HCT116 (cell line): ENCODE data around the gene GPX8. TPM values are rescaled to one million over a fixed set of nuclear protein-coding genes. Genes with fewer than 3 reads are reported as not detected.

Experiments used
- ATAC-seq: fragments of 200-7000 bp; cut with Tn5 transposase; 2 replicates; pipeline ENCODE4 v1.9.1; 2020; ENCODE audit warnings: mild to moderate bottlenecking, moderate library complexity
- BruUV-seq: library from RNA; stranded (reverse); fragments of 400-500 nt; replicated peaks from 2 replicates; lab custom pipeline; 2021; lab: Mats Ljungman, UMichigan
- CTCF ChIA-PET: fragments of 300-600 bp; sonication (Branson Sonifier 250); formaldehyde crosslinking; loops from one replicate; lab custom pipeline; 2021; ENCODE audit warnings: antibody characterized with exemption; lab: Charles Lee
- POLR2A ChIA-PET: fragments of 300-600, 350-600 bp; sonication (Branson Sonifier 250); formaldehyde crosslinking; loops from one replicate; lab custom pipeline; 2021; ENCODE audit warnings: antibody characterized with exemption; lab: Charles Lee
- RAD21 ChIA-PET, 2 experiments: fragments of 300-600 bp; sonication (Branson Sonifier 250); formaldehyde crosslinking; loops; one replicate each; lab custom pipeline; 2023; ENCODE audit warnings: low total read pairs in 2 of 2; ENCODE audit not compliant: uncharacterized antibody in 2 of 2, unreplicated experiment in 2 of 2, low non-redundant PET in 1 of 2; lab: Charles Lee
- DNase-seq: peaks from one replicate; pipeline ENCODE4 v3.0.0-alpha.2; 2010; ENCODE audit warnings: low read depth, low spot score
- H2AFZ ChIP-seq: fragments of 200-600 bp; shearing (Covaris generic), sonication (generic); 2 replicates; pipeline ENCODE4 v1.6.1; 2017; ENCODE audit warnings: low read depth, mixed run types, mixed read lengths, antibody characterized with exemption, low read length; ENCODE audit not compliant: poor library complexity, severe bottlenecking
- H3K27ac ChIP-seq: 2 replicates; pipeline ENCODE4 v1.5.1; 2012; ENCODE audit warnings: low read depth, low read length
- H3K27me3 ChIP-seq: fragments of 200-600 bp; sonication (generic); 2 replicates; pipeline ENCODE4 v1.6.1; 2016; ENCODE audit warnings: mixed run types, low read length, mixed read lengths; ENCODE audit not compliant: insufficient read depth
- H3K36me3 ChIP-seq, 2 experiments: fragments of 200-500 bp in 1 of 2; fragments of 200-600 bp in 1 of 2; sonication (Bioruptor generic) in 1 of 2; sonication (generic) in 1 of 2; 2 replicates each; pipeline versions ENCODE4 v1.5.1 to v1.6.1; 2014 to 2016; ENCODE audit warnings: low read length in 2 of 2, inconsistent platforms in 1 of 2, mixed read lengths in 1 of 2, mixed run types in 1 of 2; ENCODE audit not compliant: insufficient read depth in 2 of 2, control insufficient read depth in 1 of 2
- H3K4me1 ChIP-seq, 2 experiments: fragments of 200-600 bp in 1 of 2; sonication (generic) in 1 of 2; 2 replicates each; pipeline versions ENCODE4 v1.5.1 to v1.6.1; 2012 to 2017; ENCODE audit warnings: low read length in 2 of 2, inconsistent platforms in 1 of 2, mild to moderate bottlenecking in 1 of 2, mixed read lengths in 1 of 2, mixed run types in 1 of 2, moderate library complexity in 1 of 2; ENCODE audit not compliant: insufficient read depth in 2 of 2, control insufficient read depth in 1 of 2
- H3K4me2 ChIP-seq: fragments of 200-600 bp; sonication (generic); 2 replicates; pipeline ENCODE4 v1.6.1; 2017; ENCODE audit warnings: mixed run types, low read length, mixed read lengths
- H3K4me3 ChIP-seq, 2 experiments: fragments of 200-600 bp in 1 of 2; sonication (generic) in 1 of 2; replicated peaks in 1 of 2; 2 replicates each; pipeline ENCODE4 v1.5.1; 2011 to 2016; ENCODE audit warnings: low read length in 2 of 2, control low read depth in 1 of 2, low read depth in 1 of 2, mild to moderate bottlenecking in 1 of 2, mixed read lengths in 1 of 2, mixed run types in 1 of 2
- H3K79me2 ChIP-seq: fragments of 200-600 bp; sonication (generic); 2 replicates; pipeline ENCODE4 v1.6.1; 2017; ENCODE audit warnings: mild to moderate bottlenecking, mixed run types, low read length, moderate library complexity, mixed read lengths; ENCODE audit not compliant: insufficient read depth
- H3K9ac ChIP-seq: fragments of 200-600 bp; sonication (generic); 2 replicates; pipeline ENCODE4 v1.6.1; 2016; ENCODE audit warnings: low read length, mixed read lengths
- H3K9me2 ChIP-seq: fragments of 200-600 bp; sonication (generic), shearing (Covaris generic); 2 replicates; pipeline ENCODE4 v1.6.1; 2017; ENCODE audit warnings: mixed run types, mild to moderate bottlenecking, moderate library complexity; ENCODE audit not compliant: insufficient read depth
- H3K9me3 ChIP-seq, 2 experiments: fragments of 200-500 bp in 1 of 2; fragments of 200-600 bp in 1 of 2; sonication (Bioruptor generic) in 1 of 2; sonication (generic) in 1 of 2; 2 replicates each; pipeline ENCODE4 v1.6.1; 2014 to 2017; ENCODE audit warnings: low read length in 2 of 2, mixed read lengths in 2 of 2, inconsistent platforms in 1 of 2, low read depth in 1 of 2, mild to moderate bottlenecking in 1 of 2, mixed run types in 1 of 2, moderate library complexity in 1 of 2; ENCODE audit not compliant: control insufficient read depth in 1 of 2, insufficient read depth in 1 of 2
- H4K20me1 ChIP-seq: fragments of 200-600 bp; sonication (generic), shearing (Covaris generic); 2 replicates; pipeline ENCODE4 v1.6.1; 2017; ENCODE audit warnings: mixed run types, mild to moderate bottlenecking, moderate library complexity; ENCODE audit not compliant: insufficient read depth
- ELF1 ChIP-seq: IDR thresholded peaks from 2 replicates; pipeline ENCODE4 v1.6.1; 2012; ENCODE audit warnings: low read depth, borderline replicate concordance
- EZH2phosphoT487 ChIP-seq: fragments of 200-600 bp; IDR thresholded peaks from 2 replicates; pipeline ENCODE4 v1.6.1; 2018; ENCODE audit warnings: antibody characterized with exemption, borderline replicate concordance
- MAX ChIP-seq: IDR thresholded peaks from 2 replicates; pipeline ENCODE4 v1.6.1; 2012
- POLR2AphosphoS5 ChIP-seq: IDR thresholded peaks from 2 replicates; pipeline ENCODE4 v1.6.1; 2011; ENCODE audit warnings: mild to moderate bottlenecking, low read depth, low read length, moderate library complexity
- RAD21 ChIP-seq: IDR thresholded peaks from 2 replicates; pipeline ENCODE4 v1.6.1; 2012; ENCODE audit warnings: low read depth, mild to moderate bottlenecking
- SRF ChIP-seq: IDR thresholded peaks from 2 replicates; pipeline ENCODE4 v1.6.1; 2012; ENCODE audit warnings: low read depth
- YY1 ChIP-seq: IDR thresholded peaks from 2 replicates; pipeline ENCODE4 v1.6.1; 2011; ENCODE audit warnings: low read length, low read depth, moderate library complexity, mild to moderate bottlenecking; ENCODE audit not compliant: insufficient replicate concordance; ENCODE audit errors: extremely low read depth
- intact Hi-C: fragments of 100-400 bp; cut with micrococcal nuclease; formaldehyde crosslinking; loops from 2 replicates; pipeline ENCODE4 v1.10.0; 2022
- total RNA-seq: library from RNA; stranded (reverse); gene quantifications from one replicate; pipeline ENCODE4 v1.2.1, GENCODE V29; 2021; ENCODE audit not compliant: unreplicated experiment
- TF ChIP-seq, protein P1 (sequence below): IDR thresholded peaks from 2 replicates; pipeline ENCODE4 v1.6.1; 2011; ENCODE audit warnings: mild to moderate bottlenecking, low read length, moderate library complexity; ENCODE audit not compliant: insufficient replicate concordance; ENCODE audit errors: extremely low read depth

The GPX8 gene
- total RNA-seq, 1 experiment from 2014 or later = 36.5 TPM

- no peak overlapping the region for H3K9ac ChIP-seq
- peaks cover 0 to 7% of the 10 kb centered on the region in 2 experiments; a peak in 2 of 4 replicates for H3K4me1 ChIP-seq
- no TSS peak for BruUV-seq
- peaks cover 18% of the 10 kb centered on the region for H3K27me3 ChIP-seq
- H3K27ac ChIP-seq = no peak overlapping the region
- peak overlapping the region; percentile 29 for H3K4me2 ChIP-seq
- no peak overlapping the region for H3K4me3 ChIP-seq
- ATAC-seq = peak; percentile 61
- H3K36me3 ChIP-seq = no peaks in the 10 kb centered on the region
- no peak for TF ChIP-seq MAX
- no peak for TF ChIP-seq EZH2phosphoT487
- no peak for TF ChIP-seq RAD21
- no peak for TF ChIP-seq POLR2AphosphoS5
- TF ChIP-seq ELF1 = no peak
- no peak for TF ChIP-seq SRF
- TF ChIP-seq, protein P1, sequence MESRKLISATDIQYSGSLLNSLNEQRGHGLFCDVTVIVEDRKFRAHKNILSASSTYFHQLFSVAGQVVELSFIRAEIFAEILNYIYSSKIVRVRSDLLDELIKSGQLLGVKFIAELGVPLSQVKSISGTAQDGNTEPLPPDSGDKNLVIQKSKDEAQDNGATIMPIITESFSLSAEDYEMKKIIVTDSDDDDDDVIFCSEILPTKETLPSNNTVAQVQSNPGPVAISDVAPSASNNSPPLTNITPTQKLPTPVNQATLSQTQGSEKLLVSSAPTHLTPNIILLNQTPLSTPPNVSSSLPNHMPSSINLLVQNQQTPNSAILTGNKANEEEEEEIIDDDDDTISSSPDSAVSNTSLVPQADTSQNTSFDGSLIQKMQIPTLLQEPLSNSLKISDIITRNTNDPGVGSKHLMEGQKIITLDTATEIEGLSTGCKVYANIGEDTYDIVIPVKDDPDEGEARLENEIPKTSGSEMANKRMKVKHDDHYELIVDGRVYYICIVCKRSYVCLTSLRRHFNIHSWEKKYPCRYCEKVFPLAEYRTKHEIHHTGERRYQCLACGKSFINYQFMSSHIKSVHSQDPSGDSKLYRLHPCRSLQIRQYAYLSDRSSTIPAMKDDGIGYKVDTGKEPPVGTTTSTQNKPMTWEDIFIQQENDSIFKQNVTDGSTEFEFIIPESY = no peak
- TF ChIP-seq YY1 = no peak
- peak overlapping the region; percentile 97 for H2AFZ ChIP-seq
- ChIA-PET CTCF (interaction anchor here (0.9 to 3.8 kb wide), 9 partner anchors 11 to 245 kb away, joined by 3 to 62 read pairs (median 5); partner anchors contain the start of gene GPX8), RAD21 (interaction anchor here (0.6 to 1.0 kb wide), 4 partner anchors 202 to 629 kb away, joined by 3 read pairs; no protein-coding TSS in a partner anchor), POLR2A (interaction anchor here (0.7 kb wide), 1 partner anchor 240 kb away, joined by 3 read pairs; no protein-coding TSS in a partner anchor)
- H4K20me1 ChIP-seq = no peaks in the 10 kb centered on the region
- H3K9me3 ChIP-seq = no peaks in the 10 kb centered on the region
- intact Hi-C loops = loop anchor here (1.0 to 10.0 kb wide), 4 partner anchors 189 to 901 kb away; partner anchors contain the start of gene SNX18
- no peaks in the 10 kb centered on the region for H3K9me2 ChIP-seq
- DNase-seq = no peak
- no peaks in the 10 kb centered on the region for H3K79me2 ChIP-seq
Observed at GRCh38 chr5:55146080-55146479, 13.9 kb upstream of the GPX8 start.
